ENCODE results near the gene COL9A3.

Gene COL9A3

DNA sequence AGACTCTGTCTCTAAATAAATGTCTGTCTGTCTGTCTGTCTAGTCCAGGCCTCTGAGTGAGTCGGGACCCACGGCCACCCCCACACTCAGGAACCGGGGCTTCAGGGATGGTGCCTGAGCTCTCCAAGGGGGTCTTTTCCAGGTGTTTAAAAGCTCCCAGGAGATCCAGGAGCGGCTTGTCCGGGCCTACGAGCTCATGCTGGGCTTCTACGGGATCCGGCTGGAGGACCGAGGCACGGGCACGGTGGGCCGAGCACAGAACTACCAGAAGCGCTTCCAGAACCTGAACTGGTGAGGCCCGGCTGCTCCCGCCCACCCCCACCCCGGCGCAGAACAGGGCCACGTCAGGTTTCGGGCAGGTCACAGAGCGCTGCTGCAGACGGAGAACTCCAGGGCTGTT lies 5.5 kb upstream of the COL9A3 start:
- no peak for DNase-seq (ENCODE audit: low spot score)

DNA sequence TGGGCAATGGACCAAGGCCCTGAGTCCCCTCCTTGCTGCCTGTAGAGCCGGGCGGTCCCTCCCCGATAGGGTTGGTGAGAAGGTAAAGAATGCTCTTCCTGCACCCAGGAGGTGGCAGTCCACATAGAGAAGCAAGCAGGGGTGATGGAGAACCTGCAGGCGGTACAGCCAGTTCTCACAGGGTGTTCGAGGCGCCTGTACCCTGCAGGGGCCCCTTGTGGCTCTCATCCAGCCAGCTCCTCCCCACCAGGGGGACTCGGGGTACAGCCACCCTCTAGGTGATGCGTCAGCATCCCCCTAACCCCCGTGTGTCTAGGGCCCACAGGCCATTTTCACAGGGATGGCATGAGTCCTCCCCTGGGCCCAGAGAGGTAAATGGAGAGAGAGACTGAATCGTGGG lies 5.1 kb upstream of the COL9A3 start:
- no peak for DNase-seq (ENCODE audit: low spot score)

DNA sequence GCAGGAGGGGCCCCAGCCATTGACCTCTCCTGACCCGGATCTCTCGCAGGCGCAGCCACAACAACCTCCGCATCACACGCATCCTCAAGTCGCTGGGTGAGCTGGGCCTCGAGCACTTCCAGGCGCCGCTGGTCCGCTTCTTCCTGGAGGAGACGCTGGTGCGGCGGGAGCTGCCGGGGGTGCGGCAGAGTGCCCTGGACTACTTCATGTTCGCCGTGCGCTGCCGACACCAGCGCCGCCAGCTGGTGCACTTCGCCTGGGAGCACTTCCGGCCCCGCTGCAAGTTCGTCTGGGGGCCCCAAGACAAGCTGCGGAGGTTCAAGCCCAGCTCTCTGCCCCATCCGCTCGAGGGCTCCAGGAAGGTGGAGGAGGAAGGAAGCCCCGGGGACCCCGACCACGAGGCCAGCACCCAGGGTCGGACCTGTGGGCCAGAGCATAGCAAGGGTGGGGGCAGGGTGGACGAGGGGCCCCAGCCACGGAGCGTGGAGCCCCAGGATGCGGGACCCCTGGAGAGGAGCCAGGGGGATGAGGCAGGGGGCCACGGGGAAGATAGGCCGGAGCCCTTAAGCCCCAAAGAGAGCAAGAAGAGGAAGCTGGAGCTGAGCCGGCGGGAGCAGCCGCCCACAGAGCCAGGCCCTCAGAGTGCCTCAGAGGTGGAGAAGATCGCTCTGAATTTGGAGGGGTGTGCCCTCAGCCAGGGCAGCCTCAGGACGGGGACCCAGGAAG lies 4.5 kb upstream of the COL9A3 start:
- no peak for DNase-seq (ENCODE audit: low spot score)

DNA sequence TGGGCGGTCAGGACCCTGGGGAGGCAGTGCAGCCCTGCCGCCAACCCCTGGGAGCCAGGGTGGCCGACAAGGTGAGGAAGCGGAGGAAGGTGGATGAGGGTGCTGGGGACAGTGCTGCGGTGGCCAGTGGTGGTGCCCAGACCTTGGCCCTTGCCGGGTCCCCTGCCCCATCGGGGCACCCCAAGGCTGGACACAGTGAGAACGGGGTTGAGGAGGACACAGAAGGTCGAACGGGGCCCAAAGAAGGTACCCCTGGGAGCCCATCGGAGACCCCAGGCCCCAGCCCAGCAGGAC lies 4.0 kb upstream of the COL9A3 start:
- no peak for DNase-seq (ENCODE audit: low spot score)

DNA sequence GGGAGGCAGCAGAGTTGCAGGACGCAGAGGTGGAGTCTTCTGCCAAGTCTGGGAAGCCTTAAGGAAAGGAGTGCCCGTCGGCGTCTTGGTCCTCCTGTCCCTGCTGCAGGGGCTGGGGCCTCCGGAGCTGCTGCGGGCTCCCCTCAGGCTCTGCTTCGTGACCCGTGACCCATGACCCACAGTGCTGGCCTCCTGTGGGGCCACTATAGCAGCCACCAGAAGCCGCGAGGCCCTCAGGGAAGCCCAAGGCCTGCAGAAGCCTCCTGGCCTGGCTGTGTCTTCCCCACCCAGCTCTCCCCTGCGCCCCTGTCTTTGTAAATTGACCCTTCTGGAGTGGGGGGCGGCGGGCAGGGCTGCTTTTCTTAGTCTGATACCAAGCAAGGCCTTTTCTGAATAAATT lies 3.3 kb upstream of the COL9A3 start:
- no peak for DNase-seq (ENCODE audit: low spot score)

DNA sequence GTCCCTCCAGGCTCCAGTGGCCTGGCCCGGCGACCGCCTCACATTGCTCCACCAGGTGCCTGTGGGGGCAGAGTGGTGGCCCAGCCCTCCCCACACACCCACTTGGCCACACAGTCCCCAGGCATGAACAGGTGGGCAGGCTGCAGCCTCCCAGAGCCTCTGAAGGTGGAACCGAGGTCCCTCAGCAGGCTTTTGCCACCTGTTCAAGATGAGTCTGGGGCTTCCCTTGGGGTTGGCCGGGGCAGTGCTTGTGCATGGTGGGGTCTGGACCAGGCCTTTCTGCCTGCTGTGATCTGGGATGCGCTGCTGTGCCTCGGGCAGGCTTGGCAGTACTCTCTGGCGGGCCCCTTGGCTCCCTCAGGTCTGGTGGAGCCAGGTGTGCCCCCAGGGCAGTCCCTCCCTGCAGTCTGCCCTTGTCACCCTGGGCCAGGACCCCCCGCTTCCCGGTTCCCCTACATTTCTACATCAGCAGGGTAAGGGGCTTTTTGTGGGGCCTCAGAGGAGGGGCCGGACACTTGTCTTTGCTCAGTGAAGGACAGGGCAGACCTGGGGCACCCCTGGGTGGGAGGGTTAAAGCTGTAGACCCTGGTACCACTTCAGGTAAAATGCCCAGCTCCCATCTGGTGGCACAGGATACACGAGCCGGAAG lies 2.7 kb upstream of the COL9A3 start:
- DNase-seq (ENCODE audit: low spot score), result no peak

DNA sequence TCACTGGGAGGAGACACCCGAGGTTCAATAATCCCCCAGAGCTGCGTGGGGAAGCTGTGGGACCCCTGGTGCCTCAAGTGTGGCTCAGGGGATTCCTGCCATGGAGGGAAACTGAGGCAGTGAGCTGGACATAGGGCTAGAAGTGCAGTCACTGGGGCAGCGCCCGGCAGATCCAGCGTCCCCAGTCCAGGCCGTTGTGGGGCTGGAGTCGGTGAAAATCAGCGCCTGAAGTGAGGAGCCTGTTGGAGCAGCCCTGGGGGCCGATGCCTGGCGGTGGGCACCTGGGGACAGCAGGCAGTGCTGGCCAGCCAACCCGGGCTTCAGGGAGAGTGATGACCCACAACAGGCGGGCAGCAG lies 2.2 kb upstream of the COL9A3 start:
- no peak for DNase-seq (ENCODE audit: low spot score)

DNA sequence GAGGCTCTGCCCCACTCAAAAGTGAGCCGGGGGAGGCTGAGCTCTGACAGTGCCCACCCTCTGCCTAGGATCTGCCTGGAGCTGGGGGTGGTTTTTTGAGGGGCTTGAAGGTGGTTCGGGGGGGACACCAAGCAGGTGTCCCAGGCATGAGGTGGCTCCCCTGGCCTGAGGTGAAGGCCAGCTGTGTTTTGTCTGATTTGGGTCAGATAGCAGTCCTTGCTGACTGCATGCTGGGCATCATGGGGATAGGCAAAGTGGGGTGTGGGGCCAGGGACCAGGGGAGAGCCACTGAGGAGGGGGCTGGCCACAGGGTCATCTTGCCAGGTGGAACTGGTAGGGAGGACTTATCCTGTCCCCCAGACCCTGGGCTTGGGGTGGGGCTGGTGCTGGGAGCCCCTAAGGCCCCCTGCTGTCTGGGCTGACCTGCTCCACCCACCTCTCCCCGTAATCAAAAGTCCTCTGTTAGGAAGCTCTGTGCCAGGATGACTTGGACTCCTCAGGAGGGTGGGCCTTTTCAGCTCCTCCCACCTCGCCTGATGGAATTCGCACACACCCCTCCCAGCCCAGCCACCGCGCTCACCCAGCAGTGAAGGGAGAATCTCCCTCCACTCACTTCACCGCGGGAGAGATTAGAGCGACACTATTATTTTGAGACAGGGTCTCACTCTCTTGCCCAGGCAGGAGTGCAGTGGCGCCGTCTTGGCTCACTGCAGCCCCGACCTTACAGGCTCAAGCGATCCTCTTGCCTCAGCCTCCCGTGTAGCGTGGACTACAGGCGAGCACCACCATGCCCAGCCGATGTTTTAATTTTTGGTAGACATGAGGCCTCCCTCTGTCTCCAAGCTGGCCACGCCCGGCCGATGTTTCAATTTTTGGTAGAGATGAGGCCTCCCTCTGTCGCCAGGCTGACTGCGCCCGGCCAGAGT lies 1.5 kb upstream of the COL9A3 start:
- DNase-seq (ENCODE audit: low spot score), result no peak

DNA sequence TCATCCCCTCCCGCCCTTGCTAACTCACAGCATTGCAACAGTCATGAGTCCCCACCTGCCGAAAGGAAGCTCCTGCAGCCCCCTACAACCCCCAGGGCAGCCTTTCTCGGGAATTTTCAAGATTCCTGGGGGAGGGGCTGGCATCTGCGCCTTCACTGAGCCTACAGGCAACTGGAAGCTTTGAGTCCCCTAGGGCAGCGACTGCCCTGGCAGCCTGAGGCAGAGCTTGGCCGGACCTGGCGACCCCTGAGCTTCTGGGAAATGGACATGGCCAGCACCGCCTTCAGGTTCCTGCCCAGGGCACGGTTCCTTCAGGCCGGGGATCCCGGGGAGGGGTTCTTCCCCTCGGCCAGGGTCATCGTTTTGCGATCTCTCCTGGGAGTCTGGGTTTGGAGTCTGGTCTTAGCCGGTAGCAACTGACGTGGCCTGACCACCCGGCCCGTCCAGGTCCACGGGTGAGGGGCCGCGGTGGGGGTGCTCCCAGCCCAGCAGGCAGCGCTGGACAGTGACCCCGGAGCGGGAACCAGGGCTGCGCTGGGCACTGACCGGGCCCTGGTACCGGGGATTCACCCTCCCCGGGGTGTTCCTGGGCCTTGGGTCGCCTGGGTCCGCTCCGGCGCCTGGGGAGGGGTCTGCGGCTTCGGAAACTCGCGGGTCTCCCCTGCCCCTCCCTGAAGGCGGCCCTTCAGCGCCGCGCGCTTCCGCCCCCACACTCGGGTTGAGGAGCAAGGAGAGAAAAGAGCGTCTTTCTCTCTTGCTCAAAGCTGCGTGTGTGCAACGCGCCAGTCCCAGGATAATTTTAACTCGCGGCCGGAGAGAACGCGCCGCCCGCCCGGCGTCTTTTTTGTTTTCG lies 593 bp upstream of the COL9A3 start:
- no peak for DNase-seq (ENCODE audit: low spot score)

DNA sequence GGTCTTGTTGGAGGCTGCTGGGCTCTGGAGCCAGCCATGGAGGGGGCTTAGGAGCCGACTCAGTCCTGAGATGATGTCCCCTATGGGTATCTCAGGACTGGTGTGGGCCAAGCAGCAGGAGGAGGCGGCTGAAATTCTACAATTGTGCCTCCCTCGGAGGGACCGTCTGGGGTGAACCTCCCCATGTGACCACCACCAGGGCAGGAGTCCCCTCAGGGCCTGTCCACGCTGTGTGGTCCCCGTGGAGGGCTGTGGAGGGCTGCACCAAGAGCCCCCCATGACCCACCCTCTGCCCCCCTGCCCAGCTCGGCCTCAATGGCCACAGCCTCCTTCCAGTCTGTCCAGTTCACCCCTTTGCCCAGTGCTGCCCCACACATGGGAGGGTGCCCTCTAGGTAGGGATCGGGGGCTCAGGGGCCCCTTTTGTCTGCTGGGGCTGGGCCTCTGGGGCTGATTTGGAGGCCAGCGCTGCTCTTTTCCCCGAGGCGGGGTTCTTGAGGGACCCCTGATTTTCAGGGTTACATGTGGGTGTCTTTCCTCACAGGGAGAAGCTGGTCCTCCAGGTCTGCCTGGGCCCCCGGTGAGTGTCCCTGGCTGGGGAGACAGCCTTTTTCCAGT lies 1.2 kb downstream of the COL9A3 start:
- no peak for DNase-seq (ENCODE audit: low spot score)

DNA sequence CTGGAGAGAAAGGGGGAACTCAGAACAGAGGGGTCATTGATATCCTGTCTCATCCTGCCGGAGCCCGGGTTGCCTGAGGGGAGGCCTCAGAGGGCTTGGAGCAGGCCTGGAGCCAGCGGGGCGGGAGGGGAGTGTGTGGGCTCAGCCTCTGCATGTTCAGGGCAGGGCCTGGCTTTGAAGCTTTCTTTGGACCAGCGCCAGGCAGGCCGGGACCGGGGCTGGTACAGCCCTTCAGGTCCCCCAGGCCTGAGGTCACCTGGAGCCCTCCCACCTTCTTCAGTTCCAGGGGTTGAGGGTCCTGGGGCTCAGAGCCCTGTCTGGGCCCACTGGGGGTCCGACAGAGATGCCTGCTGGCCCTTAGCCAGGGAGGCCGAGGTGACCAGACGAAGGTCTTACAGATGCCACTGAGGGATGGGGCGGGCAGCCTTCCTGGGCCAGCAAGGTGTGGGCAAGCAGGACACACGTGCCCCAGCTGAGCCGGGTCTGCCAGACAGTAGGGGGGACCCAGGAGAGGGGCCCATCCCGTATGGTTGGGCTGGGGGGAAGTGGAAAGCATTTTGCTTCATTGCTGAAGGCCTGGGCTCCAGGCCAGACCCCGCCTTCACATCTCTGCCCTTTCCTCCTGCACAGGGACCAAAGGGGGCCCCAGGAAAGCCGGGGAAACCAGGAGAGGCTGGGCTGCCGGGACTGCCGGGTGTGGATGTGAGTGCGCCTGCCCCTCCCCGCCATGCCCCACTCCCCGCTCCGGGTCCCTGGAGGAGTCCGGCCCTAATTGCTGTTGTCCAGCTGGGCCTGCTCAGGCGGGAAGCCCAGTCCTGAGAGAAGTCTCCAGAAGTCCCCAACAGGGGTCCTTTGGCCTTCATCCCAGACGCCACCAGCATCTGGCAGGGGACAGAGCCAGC lies 2.0 kb downstream of the COL9A3 start:
- peak; percentile 78 for DNase-seq (ENCODE audit: low spot score)

DNA sequence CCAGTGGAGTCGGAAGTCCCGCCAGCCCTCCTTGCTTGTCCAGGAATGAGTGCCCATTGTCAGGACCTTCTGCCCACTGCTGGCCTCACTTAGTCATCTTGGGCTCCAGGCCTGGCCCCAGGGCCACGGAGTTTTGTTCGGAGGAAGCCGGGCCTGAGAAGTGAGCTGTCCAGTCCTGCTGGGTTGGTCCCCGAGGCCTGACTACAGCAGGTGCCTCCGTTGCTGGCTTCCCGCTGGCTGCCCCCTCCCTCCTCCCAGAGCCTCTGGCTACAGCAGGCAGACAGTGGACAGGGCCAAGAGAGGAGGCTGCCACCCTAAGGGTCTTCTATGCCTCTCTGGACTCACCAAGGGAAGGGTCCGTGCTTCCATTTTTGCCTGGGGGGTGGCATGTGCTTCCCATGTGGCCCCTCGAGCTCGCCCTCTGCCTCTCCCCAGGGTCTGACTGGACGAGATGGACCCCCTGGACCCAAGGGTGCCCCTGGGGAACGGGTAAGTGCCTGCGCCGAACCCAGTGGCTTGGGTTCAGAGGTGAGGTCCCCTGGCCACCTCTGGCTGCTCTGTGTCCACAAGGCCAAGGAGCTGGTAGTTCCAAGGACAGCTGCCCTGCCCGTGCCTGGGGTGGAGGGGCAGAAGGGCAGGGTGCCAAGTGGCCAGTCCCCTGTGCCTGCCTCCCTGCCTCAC lies 2.8 kb downstream of the COL9A3 start:
- DNase-seq (ENCODE audit: low spot score), result no peak

DNA sequence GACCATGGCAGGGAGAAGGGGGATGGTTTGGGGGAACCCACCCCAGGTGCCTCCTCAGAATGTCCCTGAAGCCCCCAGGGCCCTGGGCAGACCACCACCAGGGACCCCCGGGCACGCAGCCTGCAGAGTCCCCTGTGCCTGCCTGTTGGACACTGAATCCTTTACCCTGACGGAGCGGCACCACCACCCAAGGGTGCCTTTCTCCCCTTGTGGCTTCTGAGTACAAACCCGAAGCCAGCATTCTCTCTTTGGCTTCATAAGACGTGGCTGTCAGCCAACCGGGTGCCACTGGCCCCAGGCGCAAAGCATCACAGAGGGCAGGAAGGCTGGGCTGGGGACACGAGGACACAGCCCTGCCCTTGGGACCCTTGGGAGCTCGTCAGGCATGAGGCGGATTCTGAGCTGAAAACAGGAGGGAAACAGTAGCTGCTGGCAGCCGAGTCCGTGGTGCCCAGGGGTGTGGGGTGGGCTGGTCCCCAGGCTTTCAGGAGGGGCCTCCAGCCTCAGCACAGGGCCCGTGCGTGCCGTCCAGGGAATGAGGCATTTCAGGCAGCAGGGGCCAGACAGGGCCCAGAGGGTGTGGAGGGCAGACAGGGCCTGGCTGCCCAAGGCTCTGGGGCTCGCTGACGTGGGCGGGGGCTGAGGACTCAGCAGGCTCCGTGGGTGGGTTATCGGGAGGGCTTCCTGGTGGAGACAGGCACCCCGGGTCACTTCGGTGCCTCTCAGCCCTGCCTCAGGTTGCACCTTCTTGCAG lies 3.5 kb downstream of the COL9A3 start:
- no peak for DNase-seq (ENCODE audit: low spot score)

DNA sequence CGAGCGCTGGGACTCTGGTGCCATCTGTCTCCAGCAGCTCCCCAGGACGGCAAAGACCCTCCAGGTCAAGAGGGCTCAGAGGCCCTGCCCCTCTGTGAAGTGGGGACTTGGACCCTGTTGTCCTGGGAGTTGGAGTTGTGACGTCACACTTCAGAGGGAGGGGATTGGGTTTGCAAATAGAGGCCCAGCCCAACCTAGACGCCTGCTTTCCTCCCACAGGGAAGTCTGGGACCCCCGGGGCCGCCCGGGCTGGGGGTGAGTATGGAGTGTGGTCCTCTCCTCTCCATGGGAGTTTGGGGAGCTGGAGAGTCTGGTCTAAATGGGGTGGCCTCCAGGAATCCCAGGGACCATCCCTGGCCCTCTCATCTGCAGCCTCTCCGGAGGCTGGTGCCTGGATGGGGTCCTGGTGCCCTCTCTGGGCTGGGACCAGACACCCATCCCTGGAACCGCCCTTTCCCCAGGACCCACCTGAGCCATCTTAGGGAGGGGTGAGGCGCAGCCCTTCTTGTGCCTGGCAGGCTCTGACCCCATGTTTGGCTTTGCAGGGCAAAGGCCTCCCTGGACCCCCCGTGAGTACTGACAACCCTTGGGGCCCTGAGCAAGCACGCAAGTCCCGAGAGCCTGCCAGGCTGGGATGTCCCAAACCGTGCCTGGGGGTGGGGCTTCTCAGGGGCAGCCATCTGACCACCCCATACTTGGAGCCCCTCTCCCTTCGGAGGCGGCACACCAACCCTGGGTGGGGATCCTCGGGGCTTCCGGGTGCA lies 4.3 kb downstream of the COL9A3 start:
- DNase-seq (ENCODE audit: low spot score), result no peak

DNA sequence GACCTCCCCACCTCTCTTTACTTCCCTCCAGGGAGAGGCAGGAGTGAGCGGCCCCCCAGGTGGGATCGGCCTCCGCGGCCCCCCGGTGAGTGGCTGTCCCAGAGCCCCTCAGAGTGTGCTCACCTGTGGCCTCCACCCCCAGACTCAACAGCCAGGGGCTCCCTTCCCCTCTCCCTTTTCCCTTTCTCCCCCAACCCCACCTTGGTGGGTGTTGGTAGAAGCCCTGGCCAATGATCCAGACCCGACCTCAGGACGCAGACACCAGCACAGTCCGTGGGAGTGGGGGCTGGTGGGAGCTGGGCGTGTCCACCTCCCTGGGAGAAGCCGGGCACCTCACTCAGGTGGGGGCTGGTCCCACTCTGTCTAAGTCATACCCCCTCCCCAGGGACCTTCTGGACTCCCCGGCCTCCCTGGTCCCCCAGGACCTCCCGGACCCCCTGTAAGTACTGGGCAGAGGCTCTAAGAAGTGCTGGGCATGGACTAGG lies 4.9 kb downstream of the COL9A3 start:
- DNase-seq (ENCODE audit: low spot score), result no peak

DNA sequence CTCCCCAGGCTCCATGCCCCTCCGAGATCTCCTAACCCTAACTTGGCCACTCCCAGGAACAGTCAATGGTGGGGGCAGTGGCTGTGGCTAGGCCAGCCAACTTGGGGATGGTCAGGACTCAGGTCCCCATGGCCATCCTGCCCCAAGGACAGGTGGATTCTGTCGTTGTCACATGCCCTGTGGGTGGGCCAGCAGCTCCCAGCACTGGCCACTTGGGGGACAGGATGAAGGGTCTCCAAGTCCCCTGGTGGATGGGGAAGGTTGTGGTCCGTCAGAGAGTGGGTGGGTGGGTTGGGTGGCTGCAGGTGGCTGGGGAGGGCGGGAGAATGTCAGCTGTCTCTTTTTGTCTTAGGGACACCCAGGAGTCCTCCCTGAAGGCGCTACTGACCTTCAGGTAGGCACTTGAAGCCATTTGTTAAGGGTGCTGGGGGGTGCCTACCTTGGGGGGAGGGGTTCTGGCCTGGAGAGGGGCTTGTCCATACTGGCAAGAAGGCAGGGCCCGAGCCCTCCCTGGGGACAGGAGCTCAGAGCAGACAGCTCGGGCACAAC lies 5.5 kb downstream of the COL9A3 start:
- no peak for DNase-seq (ENCODE audit: low spot score)

DNA sequence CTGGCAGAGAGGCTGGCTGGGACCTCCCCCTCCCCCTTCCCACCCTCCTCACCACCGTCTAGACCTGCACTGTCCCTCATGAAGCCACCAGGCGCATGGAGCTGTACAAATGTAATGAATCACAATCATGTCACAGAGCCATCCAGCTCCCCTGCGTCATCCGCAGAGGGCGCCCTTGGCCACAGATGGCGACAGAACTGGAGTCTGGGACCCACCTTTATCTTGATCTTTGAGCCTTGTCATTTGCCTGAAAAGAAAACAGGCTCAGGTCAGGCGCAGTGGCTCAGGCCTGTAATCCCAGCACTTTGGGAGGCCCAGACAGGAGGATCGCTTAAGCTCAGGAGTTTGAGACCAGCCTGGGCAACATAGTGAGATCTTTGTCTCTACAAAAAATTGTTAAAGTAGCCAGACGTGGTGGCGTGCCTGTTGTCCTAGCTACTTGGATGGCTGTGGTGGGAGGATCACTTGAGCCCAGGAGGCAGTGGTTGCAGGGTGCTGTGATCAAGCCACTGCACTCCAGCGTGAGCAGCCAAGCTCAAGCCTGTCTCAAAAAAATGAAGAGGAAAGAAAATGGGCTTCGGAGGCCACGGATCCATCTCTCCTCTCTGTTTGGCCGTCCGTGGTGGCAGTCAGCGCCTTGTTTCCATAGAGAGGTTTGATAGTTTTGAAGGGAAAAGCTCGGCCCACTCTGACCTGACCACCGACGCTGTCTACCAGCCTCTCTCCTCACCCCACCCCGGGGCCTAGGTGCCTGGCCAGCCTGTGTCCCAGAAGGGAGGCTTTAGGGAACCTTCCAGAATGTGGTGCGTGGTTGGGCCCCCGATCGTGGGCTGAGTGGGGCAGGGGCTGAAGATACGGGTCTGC lies 6.2 kb downstream of the COL9A3 start:
- no peak for DNase-seq (ENCODE audit: low spot score)

All from putamen (tissue), 1 donor.